Stimulated activated naive B cell treated with anti-CD40 and anti-IgM and Interleukin-4, amounts not matched to agents 10 μg/mL and 1 μg/mL and 100 μg/mL, for 72 hours (primary cell): ENCODE results near the gene CCDC91.
"Not testable (repeated sequence)": the region's sequence is repeated elsewhere in the genome, so short reads cannot be mapped to it uniquely, and the experiment has no call there.

Source experiments
- ATAC-seq, 2 donors: fragments of 150-1000 bp; cut with Tn5 transposase; replicated peaks; 2 replicates each; pipeline ENCODE4 v1.10.0; 2021; ENCODE audit warnings: moderate library complexity in 1 of 2
- DNase-seq: peaks from one replicate; pipeline ENCODE4 v3.0.0; 2021
- H3K27ac Mint-ChIP-seq: one replicate; pipeline ENCODE4 v1.8.0; 2022; ENCODE audit warnings: mild to moderate bottlenecking, mixed read lengths
- H3K27me3 Mint-ChIP-seq, 2 donors: one replicate each; pipeline ENCODE4 v1.8.0; 2022; ENCODE audit warnings: mixed read lengths in 2 of 2
- H3K36me3 Mint-ChIP-seq, 2 donors: one replicate each; pipeline ENCODE4 v1.8.0; 2022; ENCODE audit warnings: mixed read lengths in 2 of 2, mild to moderate bottlenecking in 1 of 2
- H3K4me1 Mint-ChIP-seq, 2 donors: one replicate each; pipeline ENCODE4 v1.8.0; 2022; ENCODE audit warnings: mixed read lengths in 2 of 2, mild to moderate bottlenecking in 1 of 2
- H3K4me3 Mint-ChIP-seq, 2 donors: one replicate each; pipeline ENCODE4 v1.8.0; 2022; ENCODE audit warnings: mild to moderate bottlenecking in 2 of 2, mixed read lengths in 2 of 2, moderate library complexity in 1 of 2
- H3K9me3 Mint-ChIP-seq, 2 donors: one replicate each; pipeline ENCODE4 v1.8.0; 2022; ENCODE audit warnings: mixed read lengths in 2 of 2, mild to moderate bottlenecking in 1 of 2

CCDC91 gene

DNA sequence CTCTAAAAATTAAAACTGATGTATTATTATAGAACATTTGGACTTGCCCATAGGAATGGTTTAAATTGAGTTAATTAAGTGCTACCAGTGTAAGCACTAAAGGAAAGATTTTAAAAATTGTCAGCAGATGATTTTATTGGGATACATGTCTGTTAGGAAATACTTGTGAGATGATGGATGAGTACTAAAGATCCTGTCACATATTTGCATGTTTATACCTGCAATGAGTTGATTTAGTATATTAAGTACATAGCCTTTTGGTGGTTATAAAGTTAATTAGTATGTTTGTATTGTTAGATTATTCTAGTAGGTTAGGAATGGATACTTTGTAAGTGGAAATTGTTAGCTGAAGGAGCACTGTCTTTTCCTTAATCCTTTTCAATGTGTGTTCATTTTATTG, 67.2 kb downstream of the CCDC91 start:
- H3K9me3 Mint-ChIP-seq, result no peaks in the 10 kb centered on the region
- DNase-seq, result no peak
- no peaks in the 10 kb centered on the region for H3K27me3 Mint-ChIP-seq
- peaks cover 10 to 16% of the 10 kb centered on the region in 2 donors for H3K4me1 Mint-ChIP-seq
- ATAC-seq, result no peak
- H3K36me3 Mint-ChIP-seq, result peaks cover 12 to 28% of the 10 kb centered on the region in 2 donors
- H3K4me3 Mint-ChIP-seq, result no peak overlapping the region
- H3K27ac Mint-ChIP-seq, result no peak overlapping the region

DNA sequence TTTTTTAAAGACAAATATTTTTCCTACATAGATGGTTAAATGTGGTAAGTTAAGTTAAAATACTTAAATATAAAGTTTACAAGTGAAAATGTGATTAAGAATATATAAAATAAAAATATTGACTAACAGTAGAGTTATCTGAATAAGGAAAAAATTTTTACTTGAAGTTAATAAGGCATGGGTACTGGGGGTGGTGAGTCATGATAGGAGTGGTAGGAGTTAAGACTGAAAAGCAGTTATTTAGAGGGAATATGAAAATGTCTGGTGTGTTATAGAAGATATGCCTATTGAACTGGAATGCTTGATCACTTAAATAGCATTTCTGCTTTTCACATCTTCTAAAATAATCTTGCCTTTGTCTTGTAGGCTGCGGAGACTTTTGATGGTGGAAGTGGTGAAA, 68.7 kb downstream of the CCDC91 start:
- no peak overlapping the region for H3K4me3 Mint-ChIP-seq
- no peaks in the 10 kb centered on the region for H3K4me1 Mint-ChIP-seq
- no peaks in the 10 kb centered on the region for H3K9me3 Mint-ChIP-seq
- H3K36me3 Mint-ChIP-seq, result peaks cover 12 to 28% of the 10 kb centered on the region in 2 donors
- ATAC-seq (no peak), DNase-seq (no peak)
- no peak overlapping the region for H3K27ac Mint-ChIP-seq
- H3K27me3 Mint-ChIP-seq, result no peaks in the 10 kb centered on the region

DNA sequence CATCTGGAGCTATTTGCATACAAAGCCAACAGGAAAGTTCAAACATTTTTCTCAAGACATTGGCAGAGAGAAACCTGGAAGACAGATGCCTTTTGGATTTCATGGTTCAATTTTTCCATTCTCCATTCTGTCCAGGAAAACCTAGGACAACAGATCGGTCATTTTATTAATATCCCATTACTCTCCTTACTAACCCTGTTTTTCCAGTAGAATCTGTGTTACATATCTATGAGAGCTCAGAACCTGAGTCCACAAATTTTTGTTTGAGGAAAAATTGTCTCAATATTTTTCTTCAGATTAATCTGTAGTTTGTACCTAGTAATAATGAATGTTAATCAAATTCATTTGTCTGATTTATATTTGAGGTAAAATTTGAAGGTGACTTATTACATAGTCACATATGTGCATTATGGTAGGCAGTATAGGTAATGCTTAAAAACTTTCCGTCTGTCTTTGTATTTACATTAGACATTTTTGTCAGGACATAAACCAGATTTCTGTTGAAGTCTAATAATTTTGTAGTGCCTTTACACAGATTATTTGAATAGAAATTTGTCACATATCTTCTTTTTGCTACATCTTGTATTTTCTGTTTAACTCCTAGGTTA, 75.3 kb downstream of the CCDC91 start:
- DNase-seq (no peak), ATAC-seq (no peak)
- H3K36me3 Mint-ChIP-seq, result peaks cover 19 to 33% of the 10 kb centered on the region in 2 donors
- H3K27ac Mint-ChIP-seq, result no peak overlapping the region
- H3K9me3 Mint-ChIP-seq, result peaks cover 4 to 5% of the 10 kb centered on the region in 2 donors
- no peaks in the 10 kb centered on the region for H3K27me3 Mint-ChIP-seq
- peaks cover 2 to 6% of the 10 kb centered on the region in 2 donors for H3K4me1 Mint-ChIP-seq
- H3K4me3 Mint-ChIP-seq, result no peak overlapping the region

DNA sequence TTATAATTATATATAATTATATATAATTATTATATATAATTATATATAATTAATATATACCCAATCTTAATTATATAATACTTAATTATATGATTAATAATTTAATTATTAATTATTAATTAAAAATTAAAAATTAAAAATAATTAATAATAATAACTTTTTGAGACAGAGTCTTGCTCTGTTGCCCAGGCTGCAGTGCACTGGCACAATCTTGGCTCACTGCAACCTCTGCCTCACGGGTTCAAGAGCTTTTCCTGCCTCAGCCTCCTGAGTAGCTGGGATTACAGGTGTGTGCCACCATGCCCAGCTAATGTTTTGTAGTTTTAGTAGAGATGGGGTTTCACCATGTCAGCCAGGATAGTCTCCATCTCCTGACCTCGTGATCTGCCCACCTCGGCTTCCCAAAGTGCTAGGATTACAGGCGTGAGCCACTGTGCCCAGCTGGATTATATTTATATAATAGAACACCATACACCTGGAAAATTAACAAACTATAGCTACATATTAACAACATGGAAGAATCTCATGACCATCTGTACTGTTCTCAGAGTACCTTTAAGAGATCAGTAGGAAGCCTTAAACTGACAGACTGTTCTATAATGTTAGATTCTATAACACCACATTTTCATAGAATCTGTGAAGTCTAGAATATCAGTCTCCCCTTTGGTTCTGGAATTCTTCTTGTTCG, 77.8 kb downstream of the CCDC91 start:
- Mint-ChIP-seq H3K36me3 (peaks cover 23 to 34% of the 10 kb centered on the region in 2 donors), H3K9me3 (peaks cover 9 to 11% of the 10 kb centered on the region in 2 donors)
- not testable (repeated sequence) for H3K4me3 Mint-ChIP-seq, H3K4me1 Mint-ChIP-seq, H3K27me3 Mint-ChIP-seq, ATAC-seq, DNase-seq, H3K27ac Mint-ChIP-seq

DNA sequence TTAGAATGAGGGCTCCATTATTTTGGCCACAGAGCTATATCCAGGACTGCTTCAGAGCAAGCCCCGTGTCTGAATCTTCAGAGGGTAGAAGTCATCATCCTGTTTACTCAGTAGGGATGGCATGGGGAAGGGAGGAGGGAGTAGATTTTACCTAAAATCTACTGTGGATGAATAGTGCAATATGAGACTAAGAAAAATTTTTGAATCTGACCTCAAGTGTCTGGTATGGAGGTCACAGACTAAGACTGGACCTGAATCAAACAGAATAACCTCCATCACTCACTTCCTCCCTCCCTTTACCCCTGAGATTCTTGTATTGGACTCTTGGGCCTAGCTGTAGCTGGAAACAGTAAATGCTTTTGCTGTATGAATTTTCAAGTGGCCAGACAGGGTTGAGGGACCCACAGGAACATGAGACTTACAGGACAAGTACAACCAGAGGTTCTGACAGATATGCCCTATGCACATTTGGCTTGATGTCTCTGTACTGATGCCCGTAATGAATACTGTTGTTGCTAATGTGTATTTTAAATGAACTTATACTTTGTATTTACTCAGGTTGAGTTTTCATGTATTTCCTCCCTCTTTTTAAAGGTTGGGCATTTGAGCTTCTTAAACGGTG, 78.5 kb downstream of the CCDC91 start:
- Mint-ChIP-seq H3K27me3 (no peaks in the 10 kb centered on the region), H3K4me1 (peaks cover 2 to 6% of the 10 kb centered on the region in 2 donors), H3K9me3 (peaks cover 9 to 11% of the 10 kb centered on the region in 2 donors), H3K36me3 (peaks cover 24 to 34% of the 10 kb centered on the region in 2 donors), H3K4me3 (no peak overlapping the region), H3K27ac (no peak overlapping the region)
- no peak for ATAC-seq
- DNase-seq, result no peak

DNA sequence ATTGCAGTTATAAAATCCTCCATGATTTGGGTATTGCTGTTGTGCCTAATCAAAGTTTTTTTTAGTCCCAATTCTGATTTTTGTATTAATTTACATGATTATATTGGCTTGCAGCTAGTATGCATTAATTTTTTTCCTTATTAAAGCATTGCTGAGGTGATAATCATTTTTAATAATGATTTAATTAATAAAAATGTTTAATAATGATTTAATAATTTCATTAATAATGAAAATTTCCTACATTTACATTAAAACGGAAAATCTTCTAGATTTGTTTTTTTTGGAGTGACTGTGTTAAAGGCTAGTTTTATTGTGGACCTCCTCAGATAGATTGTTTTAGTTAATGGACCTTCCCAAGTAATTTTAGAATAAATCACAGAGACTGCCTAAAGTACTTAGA, 79.6 kb downstream of the CCDC91 start:
- H3K4me3 Mint-ChIP-seq, result no peak overlapping the region
- no peaks in the 10 kb centered on the region for H3K27me3 Mint-ChIP-seq
- H3K27ac Mint-ChIP-seq, result no peak overlapping the region
- peaks cover 33 to 44% of the 10 kb centered on the region in 2 donors for H3K36me3 Mint-ChIP-seq
- H3K4me1 Mint-ChIP-seq, result peaks cover 4 to 6% of the 10 kb centered on the region in 2 donors
- DNase-seq (no peak), ATAC-seq (no peak)
- peaks cover 9 to 13% of the 10 kb centered on the region in 2 donors for H3K9me3 Mint-ChIP-seq

DNA sequence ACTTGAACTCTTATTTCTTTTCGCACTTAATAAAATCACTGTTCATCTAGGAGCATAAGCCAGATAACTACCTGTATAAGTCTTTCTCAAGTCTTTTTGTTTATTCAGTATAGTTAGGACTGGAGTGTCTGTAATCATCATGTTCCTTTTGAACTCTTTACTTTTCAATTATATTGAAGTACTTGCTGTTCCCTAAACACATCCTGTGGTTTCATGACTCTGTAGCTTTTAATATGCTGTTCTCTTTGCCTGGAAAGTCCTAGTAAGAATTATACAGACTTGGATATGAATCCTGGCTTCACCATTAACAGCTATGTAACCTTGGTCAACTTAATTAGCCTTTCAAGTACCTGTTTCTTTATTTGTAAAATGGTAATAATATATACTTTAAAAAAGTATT, 88.2 kb downstream of the CCDC91 start:
- H3K36me3 Mint-ChIP-seq, result peaks cover 22 to 23% of the 10 kb centered on the region in 2 donors
- no peak for DNase-seq
- ATAC-seq, result no peak
- peaks cover 7% of the 10 kb centered on the region in 2 donors for H3K9me3 Mint-ChIP-seq
- no peak overlapping the region for H3K4me3 Mint-ChIP-seq
- H3K4me1 Mint-ChIP-seq, result peaks cover 0 to 4% of the 10 kb centered on the region in 2 donors
- no peaks in the 10 kb centered on the region for H3K27me3 Mint-ChIP-seq
- no peak overlapping the region for H3K27ac Mint-ChIP-seq

DNA sequence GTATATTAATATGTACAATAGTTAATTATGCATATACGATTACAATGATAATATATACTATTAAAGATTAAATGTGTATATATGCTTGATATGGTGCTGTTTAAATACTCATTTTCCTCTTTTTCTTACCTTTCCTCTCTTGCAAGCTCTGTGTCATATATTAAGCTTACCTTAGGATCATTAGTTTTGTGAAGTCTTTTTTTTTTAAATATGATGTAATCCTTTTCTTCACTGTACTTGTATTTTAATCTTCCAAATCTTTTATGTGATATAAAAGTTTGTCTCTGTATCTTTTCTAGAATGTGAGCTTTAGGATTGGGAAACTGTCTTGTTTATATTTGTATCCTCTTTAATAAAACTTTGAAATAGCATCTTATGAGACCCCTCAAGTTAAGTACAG, 88.7 kb downstream of the CCDC91 start:
- peaks cover 22 to 23% of the 10 kb centered on the region in 2 donors for H3K36me3 Mint-ChIP-seq
- H3K9me3 Mint-ChIP-seq, result peaks cover 7% of the 10 kb centered on the region in 2 donors
- no peak for ATAC-seq
- H3K4me3 Mint-ChIP-seq, result no peak overlapping the region
- no peak overlapping the region for H3K27ac Mint-ChIP-seq
- no peak for DNase-seq
- no peaks in the 10 kb centered on the region for H3K27me3 Mint-ChIP-seq
- H3K4me1 Mint-ChIP-seq, result peaks cover 0 to 4% of the 10 kb centered on the region in 2 donors

DNA sequence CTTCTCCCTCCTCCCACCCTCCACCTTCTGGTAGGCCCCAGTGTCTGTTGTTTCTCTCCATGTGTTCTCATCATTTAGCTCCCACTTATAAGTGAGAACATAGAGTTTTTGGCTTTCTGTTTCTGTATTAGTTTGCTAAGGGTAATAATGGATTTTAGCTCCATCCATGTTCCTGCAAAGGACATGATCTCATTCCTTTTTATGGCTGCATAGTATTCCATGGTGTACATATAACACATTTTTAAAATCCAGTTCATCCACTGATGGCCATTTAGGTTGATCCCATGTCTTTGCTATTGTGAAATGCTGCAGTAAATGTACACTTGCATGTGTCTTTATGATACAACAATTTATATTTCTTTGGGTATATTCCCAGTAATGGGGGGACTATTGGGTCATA, 96.1 kb downstream of the CCDC91 start:
- Mint-ChIP-seq H3K4me1 (peaks cover 0 to 2% of the 10 kb centered on the region in 2 donors), H3K27me3 (no peaks in the 10 kb centered on the region), H3K9me3 (peaks cover 26 to 34% of the 10 kb centered on the region in 2 donors), H3K4me3 (no peak overlapping the region), H3K36me3 (peaks cover 53 to 59% of the 10 kb centered on the region in 2 donors), H3K27ac (no peak overlapping the region)
- ATAC-seq (no peak), DNase-seq (no peak)

DNA sequence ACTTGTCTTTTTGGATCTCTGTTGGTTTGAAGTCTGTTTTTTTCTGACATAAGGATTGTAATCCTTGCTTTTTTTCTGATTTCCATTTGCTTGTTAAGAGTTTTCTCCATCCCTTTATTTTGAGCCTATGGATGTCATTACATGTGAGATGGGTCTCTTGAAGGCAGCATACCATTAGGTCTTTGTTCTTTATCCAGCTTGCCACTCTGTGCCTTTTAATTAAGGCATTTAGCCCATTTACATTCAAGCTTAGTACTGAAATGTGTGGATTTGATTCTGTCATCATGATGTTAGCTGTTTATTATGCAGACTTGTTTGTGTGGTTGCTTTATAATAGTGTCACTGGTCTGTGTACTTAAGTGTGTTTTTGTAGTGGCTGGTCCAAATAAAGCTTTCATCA, 100.0 kb downstream of the CCDC91 start:
- Mint-ChIP-seq H3K27ac (no peak overlapping the region), H3K36me3 (peaks cover 52 to 58% of the 10 kb centered on the region in 2 donors)

DNA sequence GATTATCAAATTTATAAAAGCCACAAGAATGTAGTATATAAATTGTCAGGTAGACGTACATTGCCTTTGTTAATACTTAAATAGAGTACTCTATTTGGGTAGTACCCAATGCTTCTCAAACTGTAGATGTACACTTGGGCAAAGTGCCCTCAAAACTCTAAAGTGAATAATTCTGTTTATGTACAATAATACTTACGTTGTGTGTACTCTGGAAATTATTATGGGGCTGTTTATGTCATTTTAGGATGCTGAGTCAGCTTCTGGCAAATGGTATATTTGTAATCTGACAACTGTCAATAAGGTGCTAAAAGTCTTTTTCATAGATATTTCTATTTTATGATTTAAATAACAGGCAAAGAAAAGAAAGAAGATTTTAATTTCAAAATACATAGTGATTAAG, 102.4 kb downstream of the CCDC91 start:
- Mint-ChIP-seq H3K36me3 (peaks cover 40 to 43% of the 10 kb centered on the region in 2 donors), H3K4me3 (no peak overlapping the region)

More for the DNA sequence above, 100.0 kb downstream of the CCDC91 start:
- ATAC-seq (no peak), DNase-seq (no peak)
- Mint-ChIP-seq H3K4me3 (no peak overlapping the region), H3K4me1 (peaks cover 7 to 10% of the 10 kb centered on the region in 2 donors), H3K27me3 (no peaks in the 10 kb centered on the region), H3K9me3 (peaks cover 28 to 31% of the 10 kb centered on the region in 2 donors)

DNA sequence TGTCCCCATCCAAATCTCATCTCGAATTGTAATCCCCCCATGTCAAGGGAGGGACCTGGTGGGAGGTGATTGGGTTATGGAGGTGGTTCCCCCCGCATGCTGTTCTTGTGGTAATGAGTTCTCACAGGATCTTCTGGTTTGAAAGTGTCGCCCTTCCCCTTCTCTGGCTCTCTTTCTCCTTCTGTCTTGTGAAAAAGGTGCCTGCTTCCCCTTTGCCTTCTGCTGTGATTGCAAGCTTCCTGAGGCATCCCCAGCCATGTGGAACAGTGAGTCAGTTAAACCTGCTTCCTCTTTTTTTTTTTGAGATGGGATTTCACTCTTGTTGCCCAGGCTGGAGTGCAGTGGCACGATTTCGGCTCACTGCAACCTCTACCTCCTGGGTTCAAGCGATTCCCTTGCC, 104.0 kb downstream of the CCDC91 start:
- Mint-ChIP-seq H3K4me3 (no peak overlapping the region), H3K27ac (peak overlapping the region; percentile 86), H3K9me3 (peaks cover 13% of the 10 kb centered on the region in 2 donors), H3K4me1 (peaks cover 12% of the 10 kb centered on the region in 2 donors), H3K36me3 (peaks cover 27 to 28% of the 10 kb centered on the region in 2 donors), H3K27me3 (no peaks in the 10 kb centered on the region)
- peak; percentile 20 for DNase-seq
- peak; percentile 78 to 86 for ATAC-seq

More for the DNA sequence above, 102.4 kb downstream of the CCDC91 start:
- ATAC-seq (no peak), DNase-seq (no peak)
- peaks cover 7 to 12% of the 10 kb centered on the region in 2 donors for H3K4me1 Mint-ChIP-seq
- H3K9me3 Mint-ChIP-seq, result peaks cover 23 to 26% of the 10 kb centered on the region in 2 donors
- no peak overlapping the region for H3K27ac Mint-ChIP-seq
- no peaks in the 10 kb centered on the region for H3K27me3 Mint-ChIP-seq

DNA sequence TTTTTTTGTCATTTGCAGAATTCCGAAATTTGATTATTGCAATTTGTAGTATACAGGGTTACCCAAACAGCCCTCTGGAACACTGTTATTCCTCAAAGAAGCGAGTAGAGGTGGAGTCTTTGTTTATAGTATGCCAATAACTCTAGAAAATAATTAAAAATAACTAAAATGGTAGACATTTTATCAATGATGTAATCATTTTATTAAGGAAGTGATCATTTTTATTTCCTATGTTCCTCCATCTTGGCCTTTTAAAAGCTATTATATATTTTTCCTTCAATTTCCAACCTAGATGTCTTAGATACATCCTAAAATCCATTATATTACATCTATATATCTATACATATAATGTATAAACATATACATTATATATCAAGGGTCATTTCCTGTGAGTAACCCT, 106.0 kb downstream of the CCDC91 start:
- Mint-ChIP-seq H3K36me3 (peaks cover 15 to 18% of the 10 kb centered on the region in 2 donors), H3K27ac (no peak overlapping the region), H3K9me3 (peaks cover 5 to 7% of the 10 kb centered on the region in 2 donors), H3K4me3 (no peak overlapping the region), H3K4me1 (peaks cover 12 to 15% of the 10 kb centered on the region in 2 donors), H3K27me3 (no peaks in the 10 kb centered on the region)
- ATAC-seq, result no peak
- DNase-seq, result no peak

DNA sequence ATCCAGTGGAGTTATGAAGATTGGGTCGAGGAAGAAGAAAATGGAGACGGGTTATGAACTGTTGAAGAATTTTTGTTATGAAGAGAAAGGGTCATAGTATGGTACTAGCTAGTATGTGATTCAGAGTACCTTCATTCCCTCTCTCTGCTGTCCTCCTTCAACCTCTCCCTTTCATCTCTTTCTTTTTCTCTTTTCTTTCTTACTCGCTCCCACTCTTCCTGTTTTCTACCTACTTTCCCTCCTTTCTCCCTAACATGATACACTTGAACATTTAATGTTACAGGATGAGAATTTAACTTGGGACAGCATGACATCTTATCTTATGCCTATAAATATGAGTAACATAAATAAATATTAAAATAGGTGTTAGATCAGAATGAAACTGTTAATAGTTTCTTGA, 112.9 kb downstream of the CCDC91 start:
- ATAC-seq (no peak), DNase-seq (no peak)
- peaks cover 14 to 21% of the 10 kb centered on the region in 2 donors for H3K36me3 Mint-ChIP-seq
- H3K4me3 Mint-ChIP-seq, result no peak overlapping the region
- no peaks in the 10 kb centered on the region for H3K27me3 Mint-ChIP-seq
- H3K4me1 Mint-ChIP-seq, result peaks cover 2 to 7% of the 10 kb centered on the region in 2 donors
- no peak overlapping the region for H3K27ac Mint-ChIP-seq
- peaks cover 0 to 2% of the 10 kb centered on the region in 2 donors for H3K9me3 Mint-ChIP-seq
